Activated T-helper 1 cell treated with Interleukin-2 at 50 U/mL for 16 hours (primary cell): Measurements from ENCODE around the gene PARP12.

Experiments used
- DNase-seq: peaks from one replicate; pipeline ENCODE4 v3.0.0-alpha.2; 2020; ENCODE audit warnings: low read depth

The PARP12 gene

GRCh38 chr7:139991269-139991666 lies 71.5 kb downstream of the PARP12 start:
- DNase-seq: no peak

GRCh38 chr7:139990571-139991268 lies 72.0 kb downstream of the PARP12 start:
- no peak for DNase-seq

GRCh38 chr7:139990142-139990535 lies 72.6 kb downstream of the PARP12 start:
- DNase-seq: no peak

GRCh38 chr7:139989366-139990141 lies 73.2 kb downstream of the PARP12 start:
- no peak for DNase-seq

GRCh38 chr7:139987691-139988516 lies 74.8 kb downstream of the PARP12 start:
- no peak for DNase-seq

GRCh38 chr7:139985811-139986210 lies 76.9 kb downstream of the PARP12 start:
- DNase-seq: no peak

GRCh38 chr7:139984642-139985539 lies 77.9 kb downstream of the PARP12 start:
- no peak for DNase-seq

- no peak for DNase-seq
Measured at GRCh38 chr7:139982927-139983920, 79.5 kb downstream of the PARP12 start.

GRCh38 chr7:139981511-139981895 lies 81.2 kb downstream of the PARP12 start:
- DNase-seq: no peak

GRCh38 chr7:139976838-139977656 lies 85.7 kb downstream of the PARP12 start:
- no peak for DNase-seq

GRCh38 chr7:139976055-139976837 lies 86.5 kb downstream of the PARP12 start:
- no peak for DNase-seq

- DNase-seq: no peak
Measured at GRCh38 chr7:139974179-139974811, 88.5 kb downstream of the PARP12 start.
